Endothelial cell of umbilical vein (primary cell): ENCODE measurements around the gene SLC10A7.

Source experiments
- CTCF ChIP-seq, 2 donors: IDR thresholded peaks; 1 replicate in 1 of 2; 2 replicates in 1 of 2; pipeline ENCODE4 v1.5.1; 2011; ENCODE audit warnings: low read length in 2 of 2, mild to moderate bottlenecking in 2 of 2, moderate library complexity in 2 of 2, control low read depth in 1 of 2, inconsistent platforms in 1 of 2, low read depth in 1 of 2; ENCODE audit not compliant: insufficient read depth in 1 of 2; ENCODE audit errors: extremely low read depth in 1 of 2
- GATA2 ChIP-seq: IDR thresholded peaks from 2 replicates; pipeline ENCODE4 v1.7.0; 2011; ENCODE audit warnings: low read depth, mild to moderate bottlenecking, moderate library complexity, mixed read lengths, low read length; ENCODE audit not compliant: insufficient read length, insufficient read depth
- JUN ChIP-seq: IDR thresholded peaks from 2 replicates; pipeline ENCODE4 v1.6.1; 2011; ENCODE audit warnings: borderline replicate concordance, low read depth; ENCODE audit not compliant: insufficient read length, insufficient read depth
- MAX ChIP-seq: IDR thresholded peaks from 2 replicates; pipeline ENCODE4 v1.6.1; 2011; ENCODE audit not compliant: insufficient read depth, insufficient read length
- MYC ChIP-seq: IDR thresholded peaks from one replicate; pipeline ENCODE4 v1.6.1; 2011; ENCODE audit warnings: mild to moderate bottlenecking, low read depth, low read length
- POLR2AphosphoS5 ChIP-seq: IDR thresholded peaks from 2 replicates; pipeline ENCODE4 v1.6.1; 2012; ENCODE audit warnings: low read depth, mild to moderate bottlenecking, control low read depth, low read length, moderate library complexity; ENCODE audit not compliant: insufficient read depth

- TF ChIP-seq CTCF (IDR thresholded peaks at IDR 0.05; ENCODE audit: extremely low read depth in 1 of 2, insufficient read depth in 1 of 2, low read depth in 1 of 2, low read length in 2 of 2), result no peak
- TF ChIP-seq GATA2, result no peak
- TF ChIP-seq JUN, result no peak
- no peak for TF ChIP-seq MAX
- TF ChIP-seq MYC, result no peak
- no peak for TF ChIP-seq POLR2AphosphoS5
Measured at GRCh38 chr4:146214238-146214637, 307.5 kb downstream of the SLC10A7 start, which contains the start of gene REELD1.
